ENCODE measurements around the gene ZNF579. TPM values are rescaled to one million over a fixed set of nuclear protein-coding genes. Genes with fewer than 3 reads are reported as not detected.

Gene ZNF579
- total and polyA plus RNA-seq, 2 of the 8 experiments (the other 6 are each of a cell fraction or from before 2014, with no cell fraction given) = 10.0 to 18.9 TPM

- TF ChIP-seq ASH2L (IDR thresholded peaks at IDR 0.05; ENCODE audit: low read length) (peak; percentile 35), KDM4A (IDR thresholded peaks at IDR 0.05; ENCODE audit: low read depth, low read length, severe bottlenecking) (peak; percentile 44), RBBP5 (IDR thresholded peaks at IDR 0.05; ENCODE audit: borderline replicate concordance, low read depth, low read length) (no peak), SP1 (IDR thresholded peaks at IDR 0.05; ENCODE audit: low read depth, low read length) (0 out of 2 replicates have a peak, but pooled peaks have one; percentile 64), TAF7 (optimal IDR thresholded peaks at IDR 0.05; ENCODE audit: borderline replicate concordance, low read depth, low read length) (no peak), NRF1 (IDR thresholded peaks at IDR 0.05; ENCODE audit: low read depth, low read length) (peak; percentile 52), EZH2 (IDR thresholded peaks at IDR 0.05; ENCODE audit: low read depth, low read length, severe bottlenecking) (no peak), MAX (IDR thresholded peaks at IDR 0.05) (no peak), POLR2AphosphoS5 (IDR thresholded peaks at IDR 0.05; ENCODE audit: low read depth, low read length) (no peak), HDAC6 (IDR thresholded peaks at IDR 0.05; ENCODE audit: low read depth, low read length) (no peak), SUZ12 (IDR thresholded peaks at IDR 0.05; ENCODE audit: low read length) (no peak), HDAC2 (IDR thresholded peaks at IDR 0.05; ENCODE audit: borderline replicate concordance in 1 of 2, low read depth in 2 of 2, low read length in 2 of 2) (0 out of 4 replicates have a peak, but pooled peaks of 1 of the 2 experiments have one; percentile 59), CREB1 (IDR thresholded peaks at IDR 0.05) (peak; percentile 55; the same call in 1 of the 2 replicates), KDM1A (IDR thresholded peaks at IDR 0.05; ENCODE audit: borderline replicate concordance, low read length) (no peak), SIN3A (conservative IDR thresholded peaks at IDR 0.05 in 1 of 2, IDR thresholded peaks at IDR 0.05 in 1 of 2; ENCODE audit: low read depth in 1 of 2, low read length in 2 of 2) (peak; percentile 52 to 71; a peak in 2 of 4 replicates)
Measured at GRCh38 chr19:55586976-55587668, 6.5 kb upstream of the ZNF579 start (continued).

Measured in H1 (cell line).